Measurements from ENCODE around the gene DPP10.

- TF ChIP-seq CTCF (IDR thresholded peaks at IDR 0.05; ENCODE audit: borderline replicate concordance, extremely low read depth, low read length, poor library complexity, severe bottlenecking) (no peak), EZH2 (IDR thresholded peaks at IDR 0.05; ENCODE audit: borderline replicate concordance, low read depth, low read length, severe bottlenecking) (no peak)
Observed at GRCh38 chr2:115569547-115569946, 1127.1 kb downstream of the DPP10 start.

Measured in DND-41 (cell line).